Activated CD8-positive, alpha-beta T cell treated with anti-CD3 and anti-CD28 coated beads for 36 hours (primary cell): ENCODE measurements around the gene UPF1. TPM values are rescaled to one million over a fixed set of nuclear protein-coding genes. Genes with fewer than 3 reads are reported as not detected.
A peak's percentile ranks its signal among the peaks of the same experiment; 100 is the strongest.

Experiments
- ATAC-seq: fragments of 200-7000 bp; cut with Tn5 transposase; one replicate; pipeline ENCODE4 v1.10.0; 2021; ENCODE audit warnings: mild to moderate bottlenecking, moderate library complexity
- CTCF ChIA-PET: fragments of 350-600 bp; sonication (Branson Sonifier 250); formaldehyde crosslinking; loops from one replicate; lab custom pipeline; 2021; ENCODE audit warnings: antibody characterized with exemption; lab: Charles Lee
- POLR2A ChIA-PET: fragments of 350-600 bp; sonication (Branson Sonifier 250); formaldehyde crosslinking; loops from one replicate; lab custom pipeline; 2021; ENCODE audit warnings: antibody characterized with exemption; lab: Charles Lee
- DNase-seq: peaks from one replicate; pipeline ENCODE4 v3.0.0-alpha.2; 2020
- H3K27ac Mint-ChIP-seq: one replicate; pipeline ENCODE4 v1.8.0; 2021; ENCODE audit warnings: mild to moderate bottlenecking, mixed read lengths
- H3K27me3 Mint-ChIP-seq: one replicate; pipeline ENCODE4 v1.8.0; 2021; ENCODE audit warnings: mixed read lengths
- H3K36me3 Mint-ChIP-seq: one replicate; pipeline ENCODE4 v1.8.0; 2021; ENCODE audit warnings: low read depth, mixed read lengths
- H3K4me1 Mint-ChIP-seq: one replicate; pipeline ENCODE4 v1.8.0; 2021; ENCODE audit warnings: low read depth, mixed read lengths
- H3K4me3 Mint-ChIP-seq: one replicate; pipeline ENCODE4 v1.8.0; 2021; ENCODE audit warnings: mild to moderate bottlenecking, moderate library complexity, mixed read lengths
- H3K9me3 Mint-ChIP-seq: one replicate; pipeline ENCODE4 v1.8.0; 2021; ENCODE audit warnings: mixed read lengths
- CTCF ChIP-seq: fragments of 200-600 bp; IDR thresholded peaks from one replicate; pipeline ENCODE4 v1.8.0; 2022; ENCODE audit warnings: antibody characterized with exemption, mild to moderate bottlenecking
- intact Hi-C: fragments of 100-400 bp; cut with micrococcal nuclease; formaldehyde crosslinking; loops from one replicate; pipeline ENCODE4 v1.10.0; 2022
- total RNA-seq, 2 experiments: library from RNA; stranded (reverse); gene quantifications; one replicate each; pipeline ENCODE4 v1.2.3, GENCODE V29; 2021

Gene UPF1
- total RNA-seq, 2 experiments from 2014 or later, result 75.9 to 87.6 TPM

GRCh38 chr19:18794692-18795091 is 37.1 kb upstream of the UPF1 start:
- intact Hi-C loops, result no loop called here
- Mint-ChIP-seq H3K27ac (no peak overlapping the region), H3K4me3 (no peak overlapping the region), H3K27me3 (peaks cover 48% of the 10 kb centered on the region), H3K9me3 (no peaks in the 10 kb centered on the region), H3K36me3 (no peaks in the 10 kb centered on the region), H3K4me1 (peaks cover 7% of the 10 kb centered on the region)
- CTCF ChIA-PET, result no interaction called here
- POLR2A ChIA-PET, result no interaction called here
- no peak for TF ChIP-seq CTCF
- DNase-seq, result no peak
- no peak for ATAC-seq

GRCh38 chr19:18795540-18795939 is 36.2 kb upstream of the UPF1 start:
- peaks cover 42% of the 10 kb centered on the region for H3K27me3 Mint-ChIP-seq

GRCh38 chr19:18796239-18796638 is 35.5 kb upstream of the UPF1 start:
- intact Hi-C loops, result no loop called here
- no peak for ATAC-seq
- CTCF ChIA-PET, result no interaction called here
- H3K9me3 Mint-ChIP-seq, result no peaks in the 10 kb centered on the region
- no peaks in the 10 kb centered on the region for H3K4me1 Mint-ChIP-seq
- peaks cover 35% of the 10 kb centered on the region for H3K27me3 Mint-ChIP-seq
- H3K4me3 Mint-ChIP-seq, result no peak overlapping the region
- POLR2A ChIA-PET, result no interaction called here
- H3K27ac Mint-ChIP-seq, result no peak overlapping the region
- TF ChIP-seq CTCF, result no peak
- no peaks in the 10 kb centered on the region for H3K36me3 Mint-ChIP-seq
- DNase-seq, result no peak

More at GRCh38 chr19:18795540-18795939, 36.2 kb upstream of the UPF1 start:
- Mint-ChIP-seq H3K9me3 (no peaks in the 10 kb centered on the region), H3K4me3 (no peak overlapping the region), H3K36me3 (no peaks in the 10 kb centered on the region), H3K4me1 (peaks cover 2% of the 10 kb centered on the region), H3K27ac (no peak overlapping the region)
- no peak for ATAC-seq
- no peak for TF ChIP-seq CTCF
- DNase-seq, result peak; percentile 20
- CTCF ChIA-PET, result no interaction called here
- POLR2A ChIA-PET, result no interaction called here
- intact Hi-C loops, result no loop called here

GRCh38 chr19:18798384-18799352 is 33.1 kb upstream of the UPF1 start:
- intact Hi-C loops, result no loop called here
- Mint-ChIP-seq H3K9me3 (no peaks in the 10 kb centered on the region), H3K27me3 (peaks cover 19% of the 10 kb centered on the region), H3K36me3 (no peaks in the 10 kb centered on the region), H3K4me1 (no peaks in the 10 kb centered on the region), H3K27ac (no peak overlapping the region), H3K4me3 (no peak overlapping the region)
- no peak for DNase-seq
- POLR2A ChIA-PET, result no interaction called here
- TF ChIP-seq CTCF, result no peak
- CTCF ChIA-PET, result no interaction called here
- ATAC-seq, result no peak

GRCh38 chr19:18799389-18799970 is 32.3 kb upstream of the UPF1 start:
- ATAC-seq (no peak), DNase-seq (no peak)
- no peak overlapping the region for H3K27ac Mint-ChIP-seq
- H3K9me3 Mint-ChIP-seq, result no peaks in the 10 kb centered on the region
- H3K27me3 Mint-ChIP-seq, result peaks cover 15% of the 10 kb centered on the region
- intact Hi-C loops, result no loop called here
- POLR2A ChIA-PET, result no interaction called here
- CTCF ChIA-PET, result no interaction called here
- H3K36me3 Mint-ChIP-seq, result no peaks in the 10 kb centered on the region
- no peak for TF ChIP-seq CTCF
- H3K4me1 Mint-ChIP-seq, result no peaks in the 10 kb centered on the region
- no peak overlapping the region for H3K4me3 Mint-ChIP-seq
